ENCODE results near the gene DIP2B.

DNA sequence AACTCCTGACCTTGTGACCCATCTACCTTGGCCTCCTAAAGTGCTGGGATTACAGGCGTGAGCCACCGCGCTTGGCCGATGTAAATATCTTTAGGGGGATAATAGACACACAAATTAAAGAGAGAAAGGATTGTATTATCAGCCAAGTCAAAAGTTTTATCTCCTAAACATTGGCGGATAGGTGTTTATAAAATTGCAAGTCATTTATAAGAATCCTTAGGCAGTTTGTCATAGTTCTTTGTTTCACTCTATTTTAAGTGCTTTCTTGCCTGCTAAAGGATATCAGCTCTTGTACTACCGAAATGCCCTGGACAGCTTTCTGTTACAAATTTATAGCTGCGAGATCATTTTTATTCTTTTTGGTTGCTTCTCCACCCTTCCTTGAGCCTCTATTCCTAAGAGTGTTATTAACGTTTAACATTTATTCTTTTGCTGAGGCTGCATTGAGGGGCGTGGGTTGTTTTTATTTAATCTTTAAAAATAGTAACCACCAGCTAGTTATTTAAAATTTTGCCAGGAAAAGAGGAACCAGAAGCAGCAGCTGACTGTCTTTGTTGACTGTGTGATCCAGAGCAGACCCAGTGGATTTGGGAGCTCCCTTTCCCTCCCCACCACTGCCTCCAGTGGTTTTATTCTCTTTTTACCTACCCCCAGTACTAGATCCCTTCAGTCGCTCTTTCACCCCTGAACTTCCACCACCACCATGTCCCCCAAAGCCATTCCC is 106.4 kb downstream of the DIP2B start:
- TF ChIP-seq POLR2AphosphoS5 (IDR thresholded peaks at IDR 0.05; ENCODE audit: low read depth, low read length): no peak
- TF ChIP-seq, protein P1, sequence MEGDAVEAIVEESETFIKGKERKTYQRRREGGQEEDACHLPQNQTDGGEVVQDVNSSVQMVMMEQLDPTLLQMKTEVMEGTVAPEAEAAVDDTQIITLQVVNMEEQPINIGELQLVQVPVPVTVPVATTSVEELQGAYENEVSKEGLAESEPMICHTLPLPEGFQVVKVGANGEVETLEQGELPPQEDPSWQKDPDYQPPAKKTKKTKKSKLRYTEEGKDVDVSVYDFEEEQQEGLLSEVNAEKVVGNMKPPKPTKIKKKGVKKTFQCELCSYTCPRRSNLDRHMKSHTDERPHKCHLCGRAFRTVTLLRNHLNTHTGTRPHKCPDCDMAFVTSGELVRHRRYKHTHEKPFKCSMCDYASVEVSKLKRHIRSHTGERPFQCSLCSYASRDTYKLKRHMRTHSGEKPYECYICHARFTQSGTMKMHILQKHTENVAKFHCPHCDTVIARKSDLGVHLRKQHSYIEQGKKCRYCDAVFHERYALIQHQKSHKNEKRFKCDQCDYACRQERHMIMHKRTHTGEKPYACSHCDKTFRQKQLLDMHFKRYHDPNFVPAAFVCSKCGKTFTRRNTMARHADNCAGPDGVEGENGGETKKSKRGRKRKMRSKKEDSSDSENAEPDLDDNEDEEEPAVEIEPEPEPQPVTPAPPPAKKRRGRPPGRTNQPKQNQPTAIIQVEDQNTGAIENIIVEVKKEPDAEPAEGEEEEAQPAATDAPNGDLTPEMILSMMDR (CRISPR knock-in tag; IDR thresholded peaks at IDR 0.05): no peak
- TF ChIP-seq NR3C1 (CRISPR knock-in tag; IDR thresholded peaks at IDR 0.05): no peak
- no peak for TF ChIP-seq ZNF597 (CRISPR knock-in tag; IDR thresholded peaks at IDR 0.05)
- TF ChIP-seq, protein P2, sequence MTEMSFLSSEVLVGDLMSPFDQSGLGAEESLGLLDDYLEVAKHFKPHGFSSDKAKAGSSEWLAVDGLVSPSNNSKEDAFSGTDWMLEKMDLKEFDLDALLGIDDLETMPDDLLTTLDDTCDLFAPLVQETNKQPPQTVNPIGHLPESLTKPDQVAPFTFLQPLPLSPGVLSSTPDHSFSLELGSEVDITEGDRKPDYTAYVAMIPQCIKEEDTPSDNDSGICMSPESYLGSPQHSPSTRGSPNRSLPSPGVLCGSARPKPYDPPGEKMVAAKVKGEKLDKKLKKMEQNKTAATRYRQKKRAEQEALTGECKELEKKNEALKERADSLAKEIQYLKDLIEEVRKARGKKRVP (CRISPR knock-in tag; IDR thresholded peaks at IDR 0.05): no peak
- TF ChIP-seq GABPA (IDR thresholded peaks at IDR 0.05; ENCODE audit: low read depth, low read length): no peak
- TF ChIP-seq GABPA (CRISPR knock-in tag; IDR thresholded peaks at IDR 0.05; ENCODE audit: low read depth): no peak
- TF ChIP-seq FOXA1 (IDR thresholded peaks at IDR 0.05): no peak
- no peak for TF ChIP-seq FOXA1 (CRISPR knock-in tag; IDR thresholded peaks at IDR 0.05)
- no peak for TF ChIP-seq ETV6 (CRISPR knock-in tag; conservative IDR thresholded peaks at IDR 0.05)
- no peak for TF ChIP-seq RAD21 (CRISPR knock-in tag; IDR thresholded peaks at IDR 0.05)
- no peak for TF ChIP-seq TBP (CRISPR knock-in tag; IDR thresholded peaks at IDR 0.05)
